Measurements from ENCODE around the gene SHCBP1L. TPM values are rescaled to one million over a fixed set of nuclear protein-coding genes. Genes with fewer than 3 reads are reported as not detected.

SHCBP1L gene
- total RNA-seq, 1 experiment from 2014 or later, result not detected

DNA sequence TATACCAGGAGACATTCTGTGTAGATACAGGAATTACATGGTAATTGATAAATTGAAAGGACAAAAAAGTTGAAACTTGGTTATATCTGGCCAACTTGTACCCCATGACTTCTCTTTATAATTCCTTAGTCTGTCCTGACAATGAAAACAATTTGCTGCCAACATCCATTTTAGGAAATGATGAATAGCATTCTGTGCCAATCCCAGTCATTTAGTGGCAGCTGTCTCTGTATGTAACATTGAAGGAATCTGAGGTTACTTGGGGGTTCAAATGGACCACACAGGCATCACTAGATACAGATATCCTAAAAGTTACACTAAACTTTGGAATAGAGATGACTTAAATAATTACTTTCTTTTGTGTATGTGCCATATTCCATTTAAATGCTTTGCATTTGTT lies 75.6 kb downstream of the SHCBP1L start:
- H3K9me3 Mint-ChIP-seq, result no peaks in the 10 kb centered on the region
- CTCF ChIA-PET, result no interaction called here
- ATAC-seq (no peak), DNase-seq (ENCODE audit: low spot score) (no peak)
- H3K27me3 Mint-ChIP-seq (ENCODE audit: low read depth), result no peaks in the 10 kb centered on the region
- no peaks in the 10 kb centered on the region for H3K4me1 Mint-ChIP-seq
- TF ChIP-seq ZNF671 (CRISPR knock-in tag; IDR thresholded peaks at IDR 0.05), result no peak
- POLR2A ChIA-PET, result no interaction called here
- no peak overlapping the region for H3K4me3 Mint-ChIP-seq
- no peak overlapping the region for H3K27ac Mint-ChIP-seq
- H3K36me3 Mint-ChIP-seq, result peaks cover 100% of the 10 kb centered on the region

DNA sequence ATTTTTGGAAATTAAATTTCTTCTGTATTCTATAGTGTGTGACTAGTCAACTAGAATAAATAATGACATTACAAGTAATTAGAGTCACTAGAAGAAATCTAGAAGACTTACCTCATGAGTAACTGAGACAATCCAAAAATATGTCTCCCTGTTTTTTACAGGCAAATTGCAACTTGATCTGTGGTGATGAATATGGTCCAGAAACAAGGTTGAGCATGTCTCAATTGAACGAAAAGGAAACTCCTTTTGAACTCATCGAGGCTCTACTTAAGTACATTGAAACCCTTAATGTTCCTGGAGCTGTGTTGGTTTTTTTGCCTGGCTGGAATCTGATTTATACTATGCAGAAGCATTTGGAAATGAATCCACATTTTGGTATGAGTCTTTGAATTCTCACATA lies 77.1 kb downstream of the SHCBP1L start:
- ChIA-PET POLR2A (no interaction called here), CTCF (no interaction called here)
- DNase-seq (ENCODE audit: low spot score), result no peak
- Mint-ChIP-seq H3K4me1 (no peaks in the 10 kb centered on the region), H3K27ac (0 out of 2 replicates have a peak overlapping the region, but pooled peaks have one; percentile 26), H3K27me3 (ENCODE audit: low read depth) (no peaks in the 10 kb centered on the region), H3K36me3 (peaks cover 98% of the 10 kb centered on the region), H3K4me3 (no peak overlapping the region), H3K9me3 (no peaks in the 10 kb centered on the region)
- no peak for ATAC-seq
- TF ChIP-seq FOXP1 (CRISPR knock-in tag; IDR thresholded peaks at IDR 0.05; ENCODE audit: borderline replicate concordance) (no peak), ZNF232 (CRISPR knock-in tag; IDR thresholded peaks at IDR 0.05) (no peak), GABPB1 (CRISPR knock-in tag; IDR thresholded peaks at IDR 0.05) (no peak), MYBL2 (CRISPR knock-in tag; IDR thresholded peaks at IDR 0.05) (no peak), NFYB (CRISPR knock-in tag; conservative IDR thresholded peaks at IDR 0.05; ENCODE audit: low read depth) (no peak), ELF4 (CRISPR knock-in tag; IDR thresholded peaks at IDR 0.05; ENCODE audit: low read depth) (no peak), IRF2 (CRISPR knock-in tag; IDR thresholded peaks at IDR 0.05; ENCODE audit: borderline replicate concordance, low read depth) (no peak), OVOL2 (CRISPR knock-in tag; IDR thresholded peaks at IDR 0.05; ENCODE audit: borderline replicate concordance) (no peak), CREM (CRISPR knock-in tag; IDR thresholded peaks at IDR 0.05) (no peak), PRRX2 (CRISPR knock-in tag; IDR thresholded peaks at IDR 0.05) (no peak), TCF7 (CRISPR knock-in tag; IDR thresholded peaks at IDR 0.05; ENCODE audit: low read depth) (no peak)
- TF ChIP-seq, protein P1, sequence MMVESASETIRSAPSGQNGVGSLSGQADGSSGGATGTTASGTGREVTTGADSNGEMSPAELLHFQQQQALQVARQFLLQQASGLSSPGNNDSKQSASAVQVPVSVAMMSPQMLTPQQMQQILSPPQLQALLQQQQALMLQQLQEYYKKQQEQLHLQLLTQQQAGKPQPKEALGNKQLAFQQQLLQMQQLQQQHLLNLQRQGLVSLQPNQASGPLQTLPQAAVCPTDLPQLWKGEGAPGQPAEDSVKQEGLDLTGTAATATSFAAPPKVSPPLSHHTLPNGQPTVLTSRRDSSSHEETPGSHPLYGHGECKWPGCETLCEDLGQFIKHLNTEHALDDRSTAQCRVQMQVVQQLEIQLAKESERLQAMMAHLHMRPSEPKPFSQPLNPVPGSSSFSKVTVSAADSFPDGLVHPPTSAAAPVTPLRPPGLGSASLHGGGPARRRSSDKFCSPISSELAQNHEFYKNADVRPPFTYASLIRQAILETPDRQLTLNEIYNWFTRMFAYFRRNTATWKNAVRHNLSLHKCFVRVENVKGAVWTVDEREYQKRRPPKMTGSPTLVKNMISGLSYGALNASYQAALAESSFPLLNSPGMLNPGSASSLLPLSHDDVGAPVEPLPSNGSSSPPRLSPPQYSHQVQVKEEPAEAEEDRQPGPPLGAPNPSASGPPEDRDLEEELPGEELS (CRISPR knock-in tag; IDR thresholded peaks at IDR 0.05), result no peak
- TF ChIP-seq, protein P2, sequence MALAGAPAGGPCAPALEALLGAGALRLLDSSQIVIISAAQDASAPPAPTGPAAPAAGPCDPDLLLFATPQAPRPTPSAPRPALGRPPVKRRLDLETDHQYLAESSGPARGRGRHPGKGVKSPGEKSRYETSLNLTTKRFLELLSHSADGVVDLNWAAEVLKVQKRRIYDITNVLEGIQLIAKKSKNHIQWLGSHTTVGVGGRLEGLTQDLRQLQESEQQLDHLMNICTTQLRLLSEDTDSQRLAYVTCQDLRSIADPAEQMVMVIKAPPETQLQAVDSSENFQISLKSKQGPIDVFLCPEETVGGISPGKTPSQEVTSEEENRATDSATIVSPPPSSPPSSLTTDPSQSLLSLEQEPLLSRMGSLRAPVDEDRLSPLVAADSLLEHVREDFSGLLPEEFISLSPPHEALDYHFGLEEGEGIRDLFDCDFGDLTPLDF (CRISPR knock-in tag; IDR thresholded peaks at IDR 0.05), result no peak
- TF ChIP-seq, protein P3, sequence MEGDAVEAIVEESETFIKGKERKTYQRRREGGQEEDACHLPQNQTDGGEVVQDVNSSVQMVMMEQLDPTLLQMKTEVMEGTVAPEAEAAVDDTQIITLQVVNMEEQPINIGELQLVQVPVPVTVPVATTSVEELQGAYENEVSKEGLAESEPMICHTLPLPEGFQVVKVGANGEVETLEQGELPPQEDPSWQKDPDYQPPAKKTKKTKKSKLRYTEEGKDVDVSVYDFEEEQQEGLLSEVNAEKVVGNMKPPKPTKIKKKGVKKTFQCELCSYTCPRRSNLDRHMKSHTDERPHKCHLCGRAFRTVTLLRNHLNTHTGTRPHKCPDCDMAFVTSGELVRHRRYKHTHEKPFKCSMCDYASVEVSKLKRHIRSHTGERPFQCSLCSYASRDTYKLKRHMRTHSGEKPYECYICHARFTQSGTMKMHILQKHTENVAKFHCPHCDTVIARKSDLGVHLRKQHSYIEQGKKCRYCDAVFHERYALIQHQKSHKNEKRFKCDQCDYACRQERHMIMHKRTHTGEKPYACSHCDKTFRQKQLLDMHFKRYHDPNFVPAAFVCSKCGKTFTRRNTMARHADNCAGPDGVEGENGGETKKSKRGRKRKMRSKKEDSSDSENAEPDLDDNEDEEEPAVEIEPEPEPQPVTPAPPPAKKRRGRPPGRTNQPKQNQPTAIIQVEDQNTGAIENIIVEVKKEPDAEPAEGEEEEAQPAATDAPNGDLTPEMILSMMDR (IDR thresholded peaks at IDR 0.05), result no peak
- TF ChIP-seq, protein P4, sequence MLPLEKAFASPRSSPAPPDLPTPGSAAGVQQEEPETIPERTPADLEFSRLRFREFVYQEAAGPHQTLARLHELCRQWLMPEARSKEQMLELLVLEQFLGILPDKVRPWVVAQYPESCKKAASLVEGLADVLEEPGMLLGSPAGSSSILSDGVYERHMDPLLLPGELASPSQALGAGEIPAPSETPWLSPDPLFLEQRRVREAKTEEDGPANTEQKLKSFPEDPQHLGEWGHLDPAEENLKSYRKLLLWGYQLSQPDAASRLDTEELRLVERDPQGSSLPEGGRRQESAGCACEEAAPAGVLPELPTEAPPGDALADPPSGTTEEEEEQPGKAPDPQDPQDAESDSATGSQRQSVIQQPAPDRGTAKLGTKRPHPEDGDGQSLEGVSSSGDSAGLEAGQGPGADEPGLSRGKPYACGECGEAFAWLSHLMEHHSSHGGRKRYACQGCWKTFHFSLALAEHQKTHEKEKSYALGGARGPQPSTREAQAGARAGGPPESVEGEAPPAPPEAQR (CRISPR knock-in tag; IDR thresholded peaks at IDR 0.05), result no peak
- TF ChIP-seq, protein P5, sequence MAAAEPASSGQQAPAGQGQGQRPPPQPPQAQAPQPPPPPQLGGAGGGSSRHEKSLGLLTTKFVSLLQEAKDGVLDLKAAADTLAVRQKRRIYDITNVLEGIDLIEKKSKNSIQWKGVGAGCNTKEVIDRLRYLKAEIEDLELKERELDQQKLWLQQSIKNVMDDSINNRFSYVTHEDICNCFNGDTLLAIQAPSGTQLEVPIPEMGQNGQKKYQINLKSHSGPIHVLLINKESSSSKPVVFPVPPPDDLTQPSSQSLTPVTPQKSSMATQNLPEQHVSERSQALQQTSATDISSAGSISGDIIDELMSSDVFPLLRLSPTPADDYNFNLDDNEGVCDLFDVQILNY (CRISPR knock-in tag; IDR thresholded peaks at IDR 0.05), result no peak
